Neural progenitor cell (in vitro differentiated cells): Measurements from ENCODE around the gene UCN.

Source experiments
- EZH2 ChIP-seq: fragments of 200-600 bp; sonication (generic); IDR thresholded peaks from 2 replicates; pipeline ENCODE4 v1.6.1; 2017; ENCODE audit warnings: antibody characterized with exemption, mild to moderate bottlenecking, moderate library complexity
- EZH2phosphoT487 ChIP-seq: fragments of 200-600 bp; sonication (generic); IDR thresholded peaks from 2 replicates; pipeline ENCODE4 v1.6.1; 2017; ENCODE audit warnings: antibody characterized with exemption
- TF ChIP-seq, protein P1 (sequence below): fragments of 200-600 bp; sonication (generic); IDR thresholded peaks from 2 replicates; pipeline ENCODE4 v1.5.1; 2017; ENCODE audit warnings: antibody characterized with exemption, mild to moderate bottlenecking

DNA sequence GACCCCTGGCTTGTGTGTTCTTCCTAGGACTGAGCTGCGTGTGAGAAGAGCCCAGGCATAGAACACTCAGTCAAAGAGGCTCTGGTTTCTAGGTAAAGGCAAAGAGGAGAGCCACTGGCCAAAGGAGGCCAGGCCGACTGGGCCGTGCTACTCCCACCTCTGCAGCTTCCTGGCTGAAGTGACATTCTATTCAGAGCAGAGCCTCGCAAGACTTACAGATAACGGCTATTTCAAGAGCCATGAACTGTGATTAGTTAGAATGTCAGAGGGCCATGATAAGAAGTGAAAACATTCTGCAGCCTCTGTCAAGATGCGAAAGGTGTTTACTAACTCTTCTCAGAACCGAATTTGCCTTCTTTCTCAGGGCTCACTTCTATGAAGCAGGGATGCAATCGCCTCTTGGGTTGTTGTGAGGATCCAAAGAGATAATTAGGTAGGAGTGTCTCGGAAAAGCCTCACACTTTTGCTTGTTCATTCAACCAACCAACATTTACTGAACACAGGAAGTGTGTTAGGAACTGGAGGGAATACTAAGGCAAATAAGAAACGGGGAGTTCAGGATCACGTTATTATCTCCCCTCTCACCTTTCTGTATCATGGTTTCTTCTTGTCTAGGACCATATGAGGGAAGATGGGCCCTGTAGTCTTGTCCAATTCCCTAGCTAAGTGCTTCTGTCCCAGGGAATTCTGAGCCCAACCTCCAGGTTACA is 36.5 kb downstream of the UCN start:
- TF ChIP-seq, protein P1, sequence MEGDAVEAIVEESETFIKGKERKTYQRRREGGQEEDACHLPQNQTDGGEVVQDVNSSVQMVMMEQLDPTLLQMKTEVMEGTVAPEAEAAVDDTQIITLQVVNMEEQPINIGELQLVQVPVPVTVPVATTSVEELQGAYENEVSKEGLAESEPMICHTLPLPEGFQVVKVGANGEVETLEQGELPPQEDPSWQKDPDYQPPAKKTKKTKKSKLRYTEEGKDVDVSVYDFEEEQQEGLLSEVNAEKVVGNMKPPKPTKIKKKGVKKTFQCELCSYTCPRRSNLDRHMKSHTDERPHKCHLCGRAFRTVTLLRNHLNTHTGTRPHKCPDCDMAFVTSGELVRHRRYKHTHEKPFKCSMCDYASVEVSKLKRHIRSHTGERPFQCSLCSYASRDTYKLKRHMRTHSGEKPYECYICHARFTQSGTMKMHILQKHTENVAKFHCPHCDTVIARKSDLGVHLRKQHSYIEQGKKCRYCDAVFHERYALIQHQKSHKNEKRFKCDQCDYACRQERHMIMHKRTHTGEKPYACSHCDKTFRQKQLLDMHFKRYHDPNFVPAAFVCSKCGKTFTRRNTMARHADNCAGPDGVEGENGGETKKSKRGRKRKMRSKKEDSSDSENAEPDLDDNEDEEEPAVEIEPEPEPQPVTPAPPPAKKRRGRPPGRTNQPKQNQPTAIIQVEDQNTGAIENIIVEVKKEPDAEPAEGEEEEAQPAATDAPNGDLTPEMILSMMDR = no peak
- TF ChIP-seq EZH2 (no peak), EZH2phosphoT487 (no peak)
